Daoy (cell line): ENCODE results near the gene C1orf105. TPM values are rescaled to one million over a fixed set of nuclear protein-coding genes. Genes with fewer than 3 reads are reported as not detected.
A peak's percentile ranks its signal among the peaks of the same experiment; 100 is the strongest.
"Not testable (repeated sequence)": the region's sequence is repeated elsewhere in the genome, so short reads cannot be mapped to it uniquely, and the experiment has no call there.

Experiments used
- DNase-seq: peaks from one replicate; pipeline ENCODE4 v3.0.0-alpha.2; 2015; ENCODE audit warnings: low read depth
- total RNA-seq: library from RNA; depleted of rRNA; stranded (reverse); fragments of >200 nt; shearing (Covaris generic); gene quantifications from 2 replicates; pipeline ENCODE4 v1.2.3, GENCODE V29; 2014; rRNA removed

C1orf105 gene, protein sequence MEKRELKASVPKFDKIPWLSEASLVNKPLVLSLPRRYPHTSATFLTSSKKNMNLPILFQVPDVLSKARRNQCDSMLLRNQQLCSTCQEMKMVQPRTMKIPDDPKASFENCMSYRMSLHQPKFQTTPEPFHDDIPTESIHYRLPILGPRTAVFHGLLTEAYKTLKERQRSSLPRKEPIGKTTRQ
- total RNA-seq, result not detected in 2 replicates

GRCh38 chr1:172420385-172420784 lies at the start of gene C1orf105:
Gene C1orf105, plus strand, starts transcription at chr1:172420685. Its CDS starts 201 bp downstream, at chr1:172420886.
- DNase-seq, result no peak

GRCh38 chr1:172371646-172372045 lies 48.8 kb upstream of the C1orf105 start:
- not testable (repeated sequence) for DNase-seq

DNA sequence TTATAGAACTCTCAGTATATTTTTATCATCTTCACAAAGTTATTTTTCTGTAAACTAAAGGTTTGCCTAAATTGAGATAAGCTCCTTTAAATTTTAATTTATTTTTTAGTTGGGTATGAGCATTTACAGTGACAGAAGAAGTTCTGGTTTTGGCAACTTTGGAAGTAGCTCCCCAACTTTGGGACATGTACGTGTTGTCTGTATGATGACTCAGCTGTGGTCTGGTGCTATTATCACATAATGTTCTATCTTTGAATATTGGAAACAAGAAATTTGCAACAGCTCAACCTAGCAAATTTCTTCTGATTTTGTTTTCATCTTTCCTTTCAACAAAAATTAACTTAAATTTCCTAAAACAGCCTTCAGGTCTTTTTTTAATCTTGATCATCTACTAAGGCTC lies 46.6 kb upstream of the C1orf105 start:
- DNase-seq, result no peak

DNA sequence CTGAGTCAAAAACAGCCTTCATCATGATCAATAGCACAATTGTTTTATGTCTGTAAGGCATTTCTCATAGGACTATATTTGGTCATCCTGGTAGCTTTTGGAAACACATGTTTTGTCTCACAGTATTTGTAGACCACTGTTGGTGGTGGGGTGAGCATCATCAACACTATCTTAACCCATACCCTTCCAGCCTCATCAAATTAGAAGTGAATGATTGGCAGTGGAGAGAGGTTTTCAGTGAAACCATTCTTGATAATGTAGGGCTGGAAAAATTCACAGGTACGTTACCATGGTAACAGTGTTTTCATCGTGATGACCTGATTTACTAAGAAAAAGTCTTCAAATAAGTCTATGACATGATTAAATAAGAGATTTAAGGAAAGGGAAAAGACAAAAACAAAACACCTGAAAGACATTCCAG lies 45.3 kb upstream of the C1orf105 start:
- no peak for DNase-seq

DNA sequence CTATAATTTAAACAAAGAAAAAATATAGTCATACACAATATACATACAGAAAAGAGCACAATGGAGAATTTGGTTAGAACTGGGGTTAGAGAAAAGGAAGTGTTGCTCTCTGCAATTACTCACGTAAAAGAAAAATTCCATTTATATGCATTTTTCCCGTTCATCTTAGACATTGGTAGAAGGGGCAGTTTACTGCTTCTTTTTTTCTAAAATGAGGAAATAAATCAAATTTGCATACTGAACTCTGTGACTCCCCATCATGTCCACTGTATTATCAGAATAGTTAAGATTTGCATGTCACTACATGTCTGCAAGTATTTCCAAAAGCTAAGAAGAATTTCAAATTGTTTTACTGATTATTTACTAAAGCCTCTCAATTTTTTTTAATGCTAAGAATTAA lies 44.1 kb upstream of the C1orf105 start:
- no peak for DNase-seq

GRCh38 chr1:172377565-172377964 lies 42.9 kb upstream of the C1orf105 start:
- DNase-seq, result no peak

GRCh38 chr1:172378109-172378760 lies 42.2 kb upstream of the C1orf105 start:
- no peak for DNase-seq

- DNase-seq, result no peak
Observed at GRCh38 chr1:172380441-172381244, 39.8 kb upstream of the C1orf105 start.

DNA sequence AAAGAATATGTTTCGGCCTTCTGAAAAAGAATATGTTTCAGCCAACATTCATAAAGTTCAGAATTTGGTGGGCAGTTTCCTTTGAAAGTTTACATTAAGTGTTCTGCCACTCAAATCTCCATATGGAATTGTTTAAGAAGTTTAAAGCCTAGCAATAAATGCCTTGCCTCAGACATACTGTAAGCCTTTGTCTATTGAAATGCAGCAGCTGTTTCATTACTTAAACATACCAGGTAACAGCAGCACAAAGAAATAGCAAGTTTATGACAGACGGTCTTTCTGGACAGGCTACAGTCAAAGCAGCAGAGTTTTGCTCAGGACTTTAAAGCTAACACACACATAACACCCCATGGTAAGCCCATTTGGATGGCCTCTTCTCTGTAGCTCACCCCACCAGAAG lies 38.5 kb upstream of the C1orf105 start:
- no peak for DNase-seq

GRCh38 chr1:172382406-172382805 lies 38.1 kb upstream of the C1orf105 start:
- no peak for DNase-seq

- DNase-seq, result no peak
Observed at GRCh38 chr1:172382990-172383389, 37.5 kb upstream of the C1orf105 start.

GRCh38 chr1:172383536-172383935 lies 36.9 kb upstream of the C1orf105 start:
- peak; percentile 65 for DNase-seq

DNA sequence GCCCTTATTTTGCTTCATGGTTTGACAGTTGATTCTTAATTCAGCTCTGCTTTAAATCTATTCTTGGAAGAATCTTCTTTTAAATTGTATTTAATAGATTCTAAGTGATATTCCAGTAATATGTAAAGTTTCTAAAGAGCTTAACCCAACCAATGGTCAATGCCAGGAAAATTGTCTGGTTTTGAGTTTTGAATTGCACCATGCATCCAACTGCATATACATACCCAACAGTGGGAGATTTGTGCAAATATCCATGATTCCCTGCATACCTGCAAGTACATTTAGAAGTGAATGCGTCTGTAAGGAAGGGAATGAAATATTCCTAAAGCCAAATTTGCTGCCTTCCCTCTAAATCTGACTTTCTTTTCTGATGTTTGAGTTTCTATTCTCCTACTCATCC lies 35.8 kb upstream of the C1orf105 start:
- no peak for DNase-seq

DNA sequence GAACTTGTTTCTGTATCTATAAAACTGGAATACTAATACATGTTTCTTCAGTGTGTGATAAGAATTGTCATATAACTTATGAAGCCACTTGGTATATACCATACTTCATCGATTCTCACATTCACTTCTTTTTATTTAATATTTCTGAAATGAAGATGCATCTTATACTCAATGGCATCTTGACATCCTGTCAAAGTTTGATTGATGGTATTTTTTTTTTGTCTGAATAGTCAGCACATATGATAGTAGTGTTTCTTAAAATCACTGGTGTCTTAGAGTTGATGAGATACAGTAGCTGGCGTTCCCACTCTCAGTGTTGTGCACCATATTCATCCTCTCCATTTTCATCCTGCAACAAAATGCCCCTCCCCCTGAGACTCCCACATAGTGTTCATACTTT lies 34.4 kb upstream of the C1orf105 start:
- no peak for DNase-seq

DNA sequence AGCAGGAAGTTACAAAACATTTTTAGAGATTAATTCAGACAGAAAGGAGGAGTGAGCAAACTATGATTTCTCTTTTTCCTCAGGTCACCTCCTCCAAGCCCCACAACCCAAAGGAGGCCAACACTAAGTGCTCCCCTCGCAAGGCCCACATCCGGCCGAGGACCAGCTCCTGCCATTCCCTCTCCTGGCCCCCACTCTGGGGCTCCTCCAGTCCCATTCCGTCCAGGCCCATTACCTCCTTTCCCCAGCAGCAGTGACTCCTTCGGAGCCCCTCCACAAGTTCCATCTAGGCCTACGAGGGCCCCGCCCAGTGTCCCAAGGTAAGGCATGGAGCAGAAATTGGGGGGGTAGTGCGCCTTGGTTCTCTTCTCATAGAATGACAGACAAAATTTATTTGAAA lies 32.0 kb upstream of the C1orf105 start:
- DNase-seq, result no peak

DNA sequence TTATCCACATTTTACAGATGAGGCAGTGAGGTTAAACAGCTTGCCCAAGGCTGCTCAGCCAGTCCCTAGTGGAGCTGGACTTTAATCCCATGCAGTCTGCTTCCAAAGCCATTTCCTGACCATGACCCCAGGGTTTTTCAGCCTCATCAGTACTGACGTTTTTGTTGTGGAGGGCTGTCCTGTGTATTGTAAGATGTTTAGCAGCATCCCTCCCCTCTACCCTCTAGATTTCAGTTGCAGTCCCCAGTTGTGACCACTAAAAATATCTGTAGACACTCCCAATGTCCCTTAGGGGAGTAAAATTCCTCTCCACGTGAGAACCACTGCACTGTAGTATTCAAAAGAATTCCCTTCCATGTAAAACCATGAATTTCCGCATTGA lies 30.2 kb upstream of the C1orf105 start:
- no peak for DNase-seq

DNA sequence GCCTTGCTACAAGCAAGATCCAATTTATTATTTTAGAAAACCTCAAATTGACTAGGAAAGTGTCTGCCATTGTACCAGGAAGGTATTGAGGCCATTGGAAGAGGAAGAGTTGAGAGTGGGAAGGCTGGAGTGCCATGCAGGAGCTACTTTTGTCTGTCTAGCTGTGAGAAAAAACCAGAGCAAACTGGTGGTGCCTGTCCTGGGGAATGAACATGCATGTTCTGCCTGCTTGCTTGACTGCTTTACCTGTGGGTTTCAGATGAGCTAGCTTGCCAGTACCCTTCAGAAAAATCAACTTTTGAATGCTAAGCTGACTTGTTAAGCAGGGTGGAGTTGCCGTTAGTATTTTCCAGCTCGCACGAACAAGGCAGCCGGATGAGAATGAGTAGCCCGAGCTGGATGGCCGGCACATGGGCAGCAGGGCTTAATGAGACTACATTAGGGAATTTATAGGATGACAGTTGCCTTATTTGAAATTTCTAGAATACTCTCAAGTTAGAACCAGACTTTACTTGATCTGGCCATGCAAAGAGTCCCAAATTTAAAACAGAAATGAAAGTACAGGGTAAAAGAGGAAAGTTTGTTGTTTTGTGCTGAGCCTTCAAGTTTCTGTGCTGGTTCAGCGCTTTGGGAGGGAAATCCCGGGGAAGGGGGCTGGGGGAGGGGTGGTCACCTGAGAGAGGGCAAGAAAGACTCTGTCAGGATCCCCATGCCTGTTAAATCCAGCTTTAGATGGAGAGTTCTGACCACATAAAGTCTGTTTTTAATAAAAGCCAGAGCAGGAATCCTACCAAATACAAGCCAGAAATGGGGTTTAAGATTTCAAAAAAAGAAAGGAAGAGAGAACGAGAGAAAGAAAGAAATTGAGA lies 29.6 kb upstream of the C1orf105 start:
- DNase-seq, result peak; percentile 44

DNA sequence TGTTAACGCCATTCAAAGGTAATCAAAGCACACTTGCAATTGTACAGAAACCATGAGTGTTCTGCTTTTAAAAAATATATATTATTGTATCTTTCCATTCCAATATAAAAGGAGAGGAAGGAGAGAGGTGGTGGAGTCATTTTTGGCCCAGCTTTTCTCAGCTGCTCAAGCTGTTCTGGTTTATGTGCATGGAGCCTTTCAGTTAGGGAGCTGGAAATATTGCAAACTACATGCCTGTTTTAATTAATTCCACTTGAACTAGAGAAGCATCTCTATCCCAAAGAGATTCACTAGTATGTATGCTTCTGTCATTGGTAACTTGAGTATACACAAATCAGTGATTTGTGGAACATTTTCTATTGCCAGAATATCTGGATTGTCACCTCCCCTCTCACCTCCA lies 28.5 kb upstream of the C1orf105 start:
- DNase-seq, result no peak

GRCh38 chr1:172393354-172393753 lies 27.1 kb upstream of the C1orf105 start:
- no peak for DNase-seq

DNA sequence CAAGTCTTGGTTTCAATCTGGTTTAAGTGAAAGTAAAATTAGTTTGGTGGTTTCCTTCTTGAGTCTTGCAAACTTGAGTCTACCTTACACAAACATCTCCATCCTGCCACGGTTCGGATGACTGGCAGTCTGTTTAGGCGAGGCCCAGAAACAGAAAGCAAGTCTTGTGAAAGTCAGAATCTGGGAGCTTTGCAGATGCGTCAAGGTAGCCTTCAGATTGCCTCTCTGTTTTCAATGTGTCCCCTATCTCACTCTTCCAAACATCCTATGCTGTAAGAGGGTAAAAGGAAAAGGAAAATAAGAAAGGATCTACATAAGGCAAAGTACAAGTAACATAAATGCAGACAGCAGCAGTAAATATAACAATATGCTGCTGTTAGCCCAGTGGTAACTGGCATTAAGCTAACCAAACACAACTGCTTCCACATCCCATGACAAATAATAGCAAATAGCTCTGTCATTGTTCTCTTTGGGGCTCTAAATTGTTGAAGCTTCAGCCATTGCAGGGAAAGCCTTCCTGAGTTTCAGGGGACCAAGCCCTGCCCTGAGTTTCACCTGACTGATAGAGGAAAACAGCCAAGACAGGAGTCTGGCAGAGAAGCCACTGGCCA lies 26.2 kb upstream of the C1orf105 start:
- peak; percentile 67 for DNase-seq

DNA sequence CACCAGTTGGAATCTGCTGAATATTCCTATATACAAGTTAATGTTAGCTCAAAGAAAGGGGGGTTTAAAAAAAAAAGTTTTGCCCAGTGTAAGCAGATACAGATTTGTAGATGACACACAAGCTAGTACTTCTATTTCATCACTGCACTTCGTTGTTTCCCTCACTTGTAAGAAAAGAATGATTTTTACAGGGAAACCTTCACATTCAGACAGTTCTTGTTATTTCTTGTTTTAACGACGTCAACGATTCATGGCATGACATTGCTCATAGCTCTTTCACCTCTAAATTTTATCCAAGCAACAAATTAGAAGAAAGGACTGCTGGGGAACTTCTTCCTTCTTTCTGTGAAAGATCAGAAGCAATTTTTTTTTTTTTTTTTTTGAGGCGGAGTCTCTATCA lies 25.7 kb upstream of the C1orf105 start:
- DNase-seq, result no peak

GRCh38 chr1:172395576-172395975 lies 24.9 kb upstream of the C1orf105 start:
- DNase-seq, result no peak
